ENCODE measurements around the gene SPATA24.
A peak's percentile ranks its signal among the peaks of the same experiment; 100 is the strongest.

The SPATA24 gene

DNA sequence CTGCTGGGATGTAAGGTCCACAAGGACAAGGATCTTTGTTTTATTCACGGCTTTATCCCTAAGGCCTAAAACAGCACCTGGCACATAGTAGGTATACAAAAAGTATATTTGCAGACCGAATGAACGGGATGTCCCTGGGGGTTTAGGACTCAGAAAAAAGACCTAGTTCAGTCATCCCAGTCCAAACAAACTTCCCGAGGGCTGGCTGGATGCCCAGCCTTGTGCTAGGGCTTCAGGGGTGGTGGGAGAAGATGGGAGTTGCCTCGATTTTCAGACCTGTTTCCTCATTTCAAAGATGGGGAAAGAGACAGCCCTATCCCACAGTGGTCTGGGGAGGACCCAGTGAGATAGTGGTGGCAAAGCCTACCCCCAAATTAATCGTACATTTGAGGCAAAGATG lies 6.0 kb downstream of the SPATA24 start:
- TF ChIP-seq, protein P1, sequence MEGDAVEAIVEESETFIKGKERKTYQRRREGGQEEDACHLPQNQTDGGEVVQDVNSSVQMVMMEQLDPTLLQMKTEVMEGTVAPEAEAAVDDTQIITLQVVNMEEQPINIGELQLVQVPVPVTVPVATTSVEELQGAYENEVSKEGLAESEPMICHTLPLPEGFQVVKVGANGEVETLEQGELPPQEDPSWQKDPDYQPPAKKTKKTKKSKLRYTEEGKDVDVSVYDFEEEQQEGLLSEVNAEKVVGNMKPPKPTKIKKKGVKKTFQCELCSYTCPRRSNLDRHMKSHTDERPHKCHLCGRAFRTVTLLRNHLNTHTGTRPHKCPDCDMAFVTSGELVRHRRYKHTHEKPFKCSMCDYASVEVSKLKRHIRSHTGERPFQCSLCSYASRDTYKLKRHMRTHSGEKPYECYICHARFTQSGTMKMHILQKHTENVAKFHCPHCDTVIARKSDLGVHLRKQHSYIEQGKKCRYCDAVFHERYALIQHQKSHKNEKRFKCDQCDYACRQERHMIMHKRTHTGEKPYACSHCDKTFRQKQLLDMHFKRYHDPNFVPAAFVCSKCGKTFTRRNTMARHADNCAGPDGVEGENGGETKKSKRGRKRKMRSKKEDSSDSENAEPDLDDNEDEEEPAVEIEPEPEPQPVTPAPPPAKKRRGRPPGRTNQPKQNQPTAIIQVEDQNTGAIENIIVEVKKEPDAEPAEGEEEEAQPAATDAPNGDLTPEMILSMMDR (conservative IDR thresholded peaks at IDR 0.05; ENCODE audit: low read depth): no peak
- DNase-seq (ENCODE audit: low spot score): no peak
- no peak overlapping the region; the same call in 1 of the 2 replicates for H3K27ac ChIP-seq
- ChIA-PET CTCF (no interaction called here), POLR2A (ENCODE audit: low non-redundant PET) (no interaction called here)

DNA sequence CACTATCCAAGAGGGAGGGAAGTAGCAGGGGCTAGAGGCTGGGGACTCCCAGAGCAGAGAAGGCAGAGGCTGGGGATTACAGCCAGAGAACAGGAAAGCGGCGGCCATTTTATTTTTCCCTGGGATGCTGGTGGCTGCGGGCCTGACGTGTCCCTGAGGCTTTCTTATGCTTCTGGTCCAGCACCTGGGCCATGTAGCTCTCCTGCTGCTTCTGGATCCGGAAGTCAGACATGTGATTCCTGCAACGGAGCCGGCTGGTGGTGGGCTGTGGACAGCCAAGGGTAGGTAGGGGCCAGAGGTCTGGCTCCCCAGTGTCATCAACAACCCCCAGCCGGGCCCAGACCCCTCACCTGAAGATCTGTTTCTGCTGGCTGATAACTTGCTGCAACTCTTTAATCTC lies 7.2 kb downstream of the SPATA24 start:
- DNase-seq (ENCODE audit: low spot score): no peak
- POLR2A ChIA-PET (ENCODE audit: low non-redundant PET): no interaction called here
- H3K27ac ChIP-seq: peak overlapping the region; percentile 2; the same call in 1 of the 2 replicates
- TF ChIP-seq, protein P1 (conservative IDR thresholded peaks at IDR 0.05; ENCODE audit: low read depth): no peak
- CTCF ChIA-PET: no interaction called here

DNA sequence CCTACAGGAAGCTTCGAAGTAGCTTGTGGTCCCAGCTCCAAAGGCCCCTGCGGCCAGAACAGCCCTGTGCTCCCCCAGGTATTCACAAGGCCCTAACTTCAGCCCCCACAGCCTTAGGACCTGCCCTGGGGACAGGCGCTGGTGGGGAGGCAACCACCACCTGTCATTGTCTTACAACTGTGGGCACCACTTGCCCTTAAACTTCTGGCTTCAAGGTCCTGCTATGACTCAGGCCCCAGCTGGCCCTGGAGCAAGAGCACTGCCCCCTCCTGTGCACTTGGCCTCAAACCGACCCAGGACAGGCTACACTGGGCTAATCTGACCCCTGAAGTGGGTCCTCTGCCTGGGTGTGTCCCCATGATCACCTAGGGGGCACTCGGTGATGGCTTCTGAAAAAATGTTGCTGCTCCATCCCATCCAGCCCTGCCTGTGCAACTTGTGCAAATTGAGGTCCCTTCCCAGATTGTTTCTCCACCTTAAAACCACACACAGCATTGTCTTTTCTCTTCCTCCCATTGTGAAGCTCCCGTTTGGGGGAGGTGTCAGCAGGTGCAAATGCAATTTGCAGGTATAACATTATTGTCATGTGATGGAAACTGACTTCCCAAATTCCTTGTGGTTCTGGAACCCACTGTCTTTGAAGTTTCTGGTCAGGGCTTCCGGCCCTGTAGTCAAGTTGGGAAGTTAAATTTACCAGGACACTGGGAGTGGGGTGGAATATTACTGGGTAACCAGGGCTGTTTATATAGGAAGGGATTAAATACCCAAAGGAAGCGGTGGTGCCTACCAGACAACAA lies 7.8 kb downstream of the SPATA24 start:
- TF ChIP-seq, protein P1 (conservative IDR thresholded peaks at IDR 0.05; ENCODE audit: low read depth): no peak
- peak overlapping the region; percentile 30 for H3K27ac ChIP-seq
- ChIA-PET CTCF (interaction anchor here (0.6 to 0.8 kb wide), 4 partner anchors 88 to 359 kb away, joined by 3 to 6 read pairs (median 4); no protein-coding TSS in a partner anchor), POLR2A (ENCODE audit: low non-redundant PET) (no interaction called here)
- DNase-seq (ENCODE audit: low spot score): no peak

DNA sequence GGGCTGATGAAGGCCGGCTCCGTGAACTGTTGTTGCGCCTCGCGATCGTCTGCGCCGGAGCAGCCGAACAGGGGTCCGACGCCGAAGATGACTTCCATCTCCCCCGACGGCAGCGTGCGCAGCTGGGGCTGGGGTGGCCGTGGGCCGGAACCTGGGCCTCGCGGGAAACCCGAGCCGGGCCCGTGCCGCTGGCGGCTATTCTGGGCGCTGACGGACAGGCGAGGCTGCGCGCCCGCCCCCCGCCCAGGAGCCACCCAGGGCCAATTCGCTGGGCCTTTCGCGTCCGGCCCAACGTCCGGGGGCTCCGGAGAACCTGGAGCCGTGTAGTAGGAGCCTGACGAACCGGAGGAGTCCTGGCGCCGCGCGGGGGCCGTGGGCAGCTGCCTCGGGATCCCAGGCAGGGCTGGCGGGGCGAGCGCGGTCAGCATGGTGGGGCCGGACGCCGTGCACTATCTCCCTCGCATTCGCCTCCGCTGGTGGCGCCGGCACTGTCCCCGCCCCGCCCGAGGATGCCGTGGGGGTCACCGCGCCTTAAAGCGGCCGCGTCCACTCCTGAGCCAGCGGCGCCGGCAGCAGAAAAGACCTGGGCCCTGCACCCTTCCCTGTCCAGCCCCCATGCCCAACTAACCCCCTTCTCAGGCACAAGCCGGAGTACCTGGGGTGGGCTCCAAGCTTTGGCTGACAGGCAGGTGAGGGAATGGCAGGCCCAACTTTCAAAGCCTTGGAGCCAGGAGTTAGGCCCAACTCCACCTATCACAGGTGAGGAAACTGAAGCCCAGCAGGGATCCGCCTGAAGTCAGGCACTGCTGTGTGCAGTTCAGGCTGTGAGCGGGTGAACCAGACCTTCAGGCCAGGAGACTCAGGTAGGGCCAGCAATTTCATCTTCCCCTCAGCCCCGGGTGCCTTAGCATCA lies 9.0 kb downstream of the SPATA24 start, which contains the start of gene PROB1:
PROB1 (minus strand) TSS at position 451 of the 913 bp plus-strand sequence; CDS start at position 428, 23 bp downstream.
- CTCF ChIA-PET: no interaction called here

DNA sequence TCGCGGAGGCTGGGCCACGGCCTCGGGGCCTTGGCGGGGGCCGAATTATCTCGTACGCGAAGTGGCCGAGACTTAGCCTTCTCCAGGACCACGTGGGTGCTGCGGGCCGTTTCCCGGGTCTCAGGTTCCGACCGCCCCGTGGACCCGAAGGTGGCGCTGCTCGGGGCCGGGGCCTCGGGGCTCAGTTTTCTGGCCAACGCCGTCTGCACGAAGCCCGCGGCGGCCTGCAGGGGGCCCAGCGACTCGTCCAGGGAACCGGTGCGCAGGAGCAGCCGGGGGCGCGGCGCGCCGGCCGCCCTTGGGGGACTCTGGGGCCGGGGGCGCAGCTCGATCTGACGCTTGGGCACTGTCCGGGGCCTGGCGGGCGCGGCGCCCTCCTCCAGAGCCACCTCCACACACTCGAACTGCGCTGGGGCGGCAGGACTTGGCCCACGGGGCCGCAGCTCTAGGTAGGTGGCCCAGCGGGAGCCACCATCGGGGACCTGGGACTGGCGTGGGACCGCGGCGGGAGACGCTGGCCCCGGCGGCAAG lies 9.7 kb downstream of the SPATA24 start:
- H3K27ac ChIP-seq: no peak overlapping the region
- ChIA-PET POLR2A (ENCODE audit: low non-redundant PET) (no interaction called here), CTCF (no interaction called here)
- no peak for DNase-seq (ENCODE audit: low spot score)
- TF ChIP-seq, protein P1 (conservative IDR thresholded peaks at IDR 0.05; ENCODE audit: low read depth): no peak

More for the DNA sequence above, 9.0 kb downstream of the SPATA24 start, which contains the start of gene PROB1:
- TF ChIP-seq, protein P1 (conservative IDR thresholded peaks at IDR 0.05; ENCODE audit: low read depth): no peak
- no peak for DNase-seq (ENCODE audit: low spot score)
- H3K27ac ChIP-seq: peak within 1 kb of the TSS; percentile 30
- POLR2A ChIA-PET (ENCODE audit: low non-redundant PET): no interaction called here

DNA sequence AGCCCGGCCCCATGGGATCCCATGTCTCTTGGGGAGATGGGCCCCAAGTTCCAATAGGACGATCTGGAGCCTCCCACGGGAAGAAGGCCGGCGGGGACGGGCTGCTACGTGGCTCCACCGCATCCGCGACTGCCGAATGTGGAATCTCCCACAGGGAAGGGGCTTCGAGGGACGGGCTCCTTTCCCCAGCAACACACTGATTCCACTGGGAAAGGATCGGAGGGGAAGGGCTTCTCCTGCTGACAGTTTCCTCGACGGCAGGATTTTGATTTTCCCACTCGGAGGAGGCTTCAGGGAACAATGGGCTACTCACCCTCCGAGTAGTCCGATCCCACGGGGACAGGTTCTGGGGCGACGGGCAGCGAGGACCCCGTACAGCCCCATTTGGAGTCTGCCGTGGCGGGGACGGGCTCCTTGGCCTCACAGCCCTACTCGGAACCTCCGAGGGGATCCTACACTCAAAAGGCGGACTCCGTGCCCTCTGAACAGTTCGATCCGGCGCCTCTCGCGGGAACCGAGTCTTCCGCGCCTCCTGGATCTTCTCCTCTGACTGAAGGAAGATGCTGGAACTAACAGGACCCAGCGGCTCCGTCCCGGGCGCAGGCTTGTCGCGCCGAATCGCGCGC lies 10.3 kb downstream of the SPATA24 start:
- TF ChIP-seq, protein P1 (conservative IDR thresholded peaks at IDR 0.05; ENCODE audit: low read depth): no peak
- POLR2A ChIA-PET (ENCODE audit: low non-redundant PET): no interaction called here
- CTCF ChIA-PET: no interaction called here
- H3K27ac ChIP-seq: no peak overlapping the region
- no peak for DNase-seq (ENCODE audit: low spot score)

Measured in RWPE1 (cell line).